SK-N-SH (cell line): ENCODE data around the gene CSNK2A1. TPM values are rescaled to one million over a fixed set of nuclear protein-coding genes. Genes with fewer than 3 reads are reported as not detected.

ENCODE experiments used
- CTCF ChIA-PET: fragments of 300-600, 350-600 bp; formaldehyde crosslinking; extraction: SDS; loops from one replicate; lab custom pipeline; 2021; lab: Yijun Ruan, JAX
- POLR2A ChIA-PET: fragments of 350-600 bp; sonication (Branson Sonifier 250); formaldehyde crosslinking; extraction: SDS; loops from one replicate; lab custom pipeline; 2020; ENCODE audit warnings: antibody characterized with exemption, inconsistent platforms; lab: Yijun Ruan, JAX
- DNase-seq: peaks from one replicate; pipeline ENCODE4 v3.0.0; 2012
- H2AFZ ChIP-seq: fragments of 200-600 bp; sonication (generic); 2 replicates; pipeline ENCODE4 v1.8.1; 2016; ENCODE audit warnings: antibody characterized with exemption, mild to moderate bottlenecking, low read depth
- H3F3A ChIP-seq: fragments of 200-600 bp; sonication (generic); replicated peaks from 2 replicates; pipeline ENCODE3; 2016; ENCODE audit warnings: antibody characterized with exemption, mild to moderate bottlenecking; ENCODE audit not compliant: insufficient read depth
- H3K27ac ChIP-seq, 2 experiments: fragments of 200-500 bp in 1 of 2; fragments of 200-600 bp in 1 of 2; sonication (Bioruptor generic) in 1 of 2; sonication (generic), shearing (Covaris generic) in 1 of 2; 2 replicates each; pipeline versions ENCODE4 v1.5.1 to v1.6.1; 2014 to 2016; ENCODE audit warnings: low read depth in 2 of 2, inconsistent platforms in 1 of 2, low read length in 1 of 2, mild to moderate bottlenecking in 1 of 2, mixed read lengths in 1 of 2
- H3K27me3 ChIP-seq: fragments of 200-600 bp; sonication (generic), shearing (Covaris generic); 2 replicates; pipeline ENCODE4 v1.6.1; 2016; ENCODE audit warnings: mixed run types; ENCODE audit not compliant: insufficient read depth
- H3K36me3 ChIP-seq, 2 experiments: fragments of 200-500 bp in 1 of 2; fragments of 200-600 bp in 1 of 2; sonication (Bioruptor generic) in 1 of 2; sonication (generic) in 1 of 2; replicated peaks in 1 of 2; 2 replicates each; pipeline versions ENCODE3 to v1.5.1; 2014 to 2016; ENCODE audit warnings: low read length in 1 of 2, mild to moderate bottlenecking in 1 of 2; ENCODE audit not compliant: insufficient read depth in 2 of 2, control insufficient read depth in 1 of 2
- H3K4me1 ChIP-seq, 2 experiments: fragments of 200-500 bp in 1 of 2; fragments of 200-600 bp in 1 of 2; sonication (Bioruptor generic) in 1 of 2; sonication (generic), shearing (Covaris generic) in 1 of 2; 2 replicates each; pipeline versions ENCODE4 v1.5.1 to v1.6.1; 2014 to 2016; ENCODE audit warnings: low read depth in 1 of 2, low read length in 1 of 2, mixed run types in 1 of 2; ENCODE audit not compliant: insufficient read depth in 2 of 2, control insufficient read depth in 1 of 2
- H3K4me2 ChIP-seq: fragments of 200-600 bp; sonication (generic), shearing (Covaris generic); 2 replicates; pipeline ENCODE4 v1.6.1; 2017; ENCODE audit warnings: mixed run types
- H3K4me3 ChIP-seq, 2 experiments: fragments of 200-500 bp in 1 of 2; fragments of 200-600 bp in 1 of 2; sonication (Bioruptor generic) in 1 of 2; sonication (generic), shearing (Covaris generic) in 1 of 2; 2 replicates each; pipeline versions ENCODE4 v1.5.1 to v1.8.1; 2014 to 2016; ENCODE audit warnings: low read depth in 2 of 2, inconsistent platforms in 1 of 2, low read length in 1 of 2, mild to moderate bottlenecking in 1 of 2, mixed read lengths in 1 of 2, moderate library complexity in 1 of 2
- H3K79me2 ChIP-seq: fragments of 200-600 bp; sonication (generic); 2 replicates; pipeline ENCODE4 v1.8.1; 2017; ENCODE audit warnings: mild to moderate bottlenecking; ENCODE audit not compliant: insufficient read depth
- H3K9ac ChIP-seq: fragments of 200-600 bp; sonication (generic); 2 replicates; pipeline ENCODE4 v1.6.1; 2017; ENCODE audit warnings: mixed run types
- H3K9me2 ChIP-seq: fragments of 200-600 bp; sonication (generic); 2 replicates; pipeline ENCODE4 v1.6.1; 2017; ENCODE audit warnings: mixed run types
- H3K9me3 ChIP-seq: fragments of 200-600 bp; sonication (generic); 2 replicates; pipeline ENCODE4 v1.6.1; 2017; ENCODE audit warnings: mixed run types, mild to moderate bottlenecking, moderate library complexity
- H4K20me1 ChIP-seq: fragments of 200-600 bp; sonication (generic); 2 replicates; pipeline ENCODE4 v1.6.1; 2017; ENCODE audit warnings: mild to moderate bottlenecking, mixed run types; ENCODE audit not compliant: insufficient read depth
- CHD2 ChIP-seq: fragments of 150-350 bp; IDR thresholded peaks from 2 replicates; pipeline ENCODE4 v1.6.1; 2018; ENCODE audit warnings: low read length; ENCODE audit not compliant: partially characterized antibody
- EP300 ChIP-seq, 2 experiments: IDR thresholded peaks; 2 replicates each; pipeline versions ENCODE4 v1.4.0 to v1.6.1; 2012; ENCODE audit warnings: borderline replicate concordance in 1 of 2, low read depth in 1 of 2, low read length in 1 of 2
- FOSL2 ChIP-seq: IDR thresholded peaks from 2 replicates; pipeline ENCODE4 v1.4.0; 2012; ENCODE audit warnings: low read depth, mild to moderate bottlenecking, moderate library complexity, borderline replicate concordance
- FOXM1 ChIP-seq: IDR thresholded peaks from 2 replicates; pipeline ENCODE4 v1.4.0; 2012; ENCODE audit warnings: low read depth, mild to moderate bottlenecking
- GABPA ChIP-seq: IDR thresholded peaks from 2 replicates; pipeline ENCODE4 v1.4.0; 2012; ENCODE audit warnings: low read depth, mild to moderate bottlenecking
- IRF3 ChIP-seq: fragments of 150-350 bp; IDR thresholded peaks from 2 replicates; pipeline ENCODE4 v1.6.1; 2016; ENCODE audit warnings: mild to moderate bottlenecking, low read depth, low read length
- MAX ChIP-seq: IDR thresholded peaks from 2 replicates; pipeline ENCODE4 v1.4.0; 2012; ENCODE audit warnings: low read depth
- NFIC ChIP-seq: IDR thresholded peaks from 2 replicates; pipeline ENCODE4 v1.4.0; 2012; ENCODE audit warnings: borderline replicate concordance
- NRF1 ChIP-seq: IDR thresholded peaks from 2 replicates; pipeline ENCODE4 v1.6.1; 2012; ENCODE audit warnings: low read depth, mild to moderate bottlenecking, low read length
- POLR2AphosphoS5 ChIP-seq: IDR thresholded peaks from 2 replicates; pipeline ENCODE4 v1.6.1; 2012; ENCODE audit warnings: low read depth, low read length
- RCOR1 ChIP-seq: fragments of 150-350 bp; IDR thresholded peaks from 2 replicates; pipeline ENCODE4 v1.6.1; 2017; ENCODE audit warnings: antibody characterized with exemption, low read length
- RFX5 ChIP-seq: IDR thresholded peaks from 2 replicates; pipeline ENCODE4 v1.6.1; 2012; ENCODE audit warnings: mild to moderate bottlenecking, improper control_type of control experiment, low read length
- RXRA ChIP-seq: IDR thresholded peaks from 2 replicates; pipeline ENCODE4 v1.4.0; 2012; ENCODE audit warnings: low read depth, mild to moderate bottlenecking, borderline replicate concordance
- TAF1 ChIP-seq: IDR thresholded peaks from 2 replicates; pipeline ENCODE4 v1.6.1; 2012; ENCODE audit warnings: low read depth, mild to moderate bottlenecking, low read length, moderate library complexity, borderline replicate concordance
- TCF12 ChIP-seq: IDR thresholded peaks from 2 replicates; pipeline ENCODE4 v1.4.0; 2012
- TEAD4 ChIP-seq: IDR thresholded peaks from 2 replicates; pipeline ENCODE4 v1.4.0; 2012; ENCODE audit warnings: mild to moderate bottlenecking, borderline replicate concordance; ENCODE audit not compliant: insufficient read depth
- USF1 ChIP-seq: IDR thresholded peaks from 2 replicates; pipeline ENCODE4 v1.4.0; 2012; ENCODE audit warnings: low read depth, borderline replicate concordance
- USF2 ChIP-seq: fragments of 150-350 bp; IDR thresholded peaks from 2 replicates; pipeline ENCODE4 v1.6.1; 2017; ENCODE audit warnings: antibody characterized with exemption, low read length, low read depth, borderline replicate concordance
- WGBS: methylation state at CpG from one replicate; pipeline ENCODE4 v1.1.6; 2017; ENCODE audit warnings: low lambda C conversion rate; 5-methylcytosine and 5-hydroxymethylcytosine counted together
- polyA plus RNA-seq, 3 experiments: library from polyadenylated mRNA; depleted of rRNA; stranded (reverse); fragments of >200 nt; gene quantifications; 2 replicates each; pipeline ENCODE4 v1.2.3, GENCODE V29; 2012

CSNK2A1 gene
- polyA plus RNA-seq, 1 of the 3 experiments (the other 2 are of a cell fraction): 61.9 TPM

- no peaks in the 10 kb centered on the region for H3K4me1 ChIP-seq
- TF ChIP-seq NFIC (no peak), NRF1 (no peak), MAX (no peak), IRF3 (no peak), FOSL2 (no peak), TAF1 (no peak), USF1 (no peak), TEAD4 (no peak), FOXM1 (no peak), USF2 (no peak), RXRA (no peak), EP300 (IDR thresholded peaks at IDR 0.05; ENCODE audit: borderline replicate concordance in 1 of 2, low read depth in 1 of 2, low read length in 1 of 2) (no peak), CHD2 (no peak), POLR2AphosphoS5 (no peak), RCOR1 (no peak), RFX5 (no peak)
- H3K4me3 ChIP-seq: no peak overlapping the region
- H3K27me3 ChIP-seq: no peaks in the 10 kb centered on the region
- WGBS: 96% methylated on average over 2 of the region's 2 CpGs
- no peaks in the 10 kb centered on the region for H3K9me2 ChIP-seq
- peaks cover 8% of the 10 kb centered on the region; the same call in 1 of the 2 replicates for H3K9me3 ChIP-seq
- 0 out of 2 replicates have a peak, but pooled peaks cover 9% of the 10 kb centered on the region for H4K20me1 ChIP-seq
- H3F3A ChIP-seq: peaks cover 12% of the 10 kb centered on the region
- H3K79me2 ChIP-seq: no peaks in the 10 kb centered on the region
- no peak overlapping the region for H3K27ac ChIP-seq
- peaks cover 10 to 26% of the 10 kb centered on the region in 2 experiments for H3K36me3 ChIP-seq
- H3K9ac ChIP-seq: no peak overlapping the region
- ChIA-PET CTCF (no interaction called here), POLR2A (no interaction called here)
- no peak overlapping the region for H3K4me2 ChIP-seq
- no peak for DNase-seq
- H2AFZ ChIP-seq: no peak overlapping the region
Measured at GRCh38 chr20:474581-474980, 69.0 kb downstream of the CSNK2A1 start.

- DNase-seq: no peak
- WGBS: 94% methylated on average over 1 of the region's 1 CpG
- 0 out of 2 replicates have a peak, but pooled peaks cover under 1% of the 10 kb centered on the region for H4K20me1 ChIP-seq
- H3K36me3 ChIP-seq: peaks cover 4 to 17% of the 10 kb centered on the region in 2 experiments
- H3K4me1 ChIP-seq: no peaks in the 10 kb centered on the region
- POLR2A ChIA-PET: no interaction called here
- TF ChIP-seq NRF1 (no peak), GABPA (no peak), CHD2 (no peak), TCF12 (no peak), POLR2AphosphoS5 (peak; percentile 35; the same call in 1 of the 2 replicates), RCOR1 (no peak)
- TF ChIP-seq, all 33 proteins: peak for 1
- Histone ChIP-seq H2AFZ (no peak overlapping the region), H3K9me2 (no peaks in the 10 kb centered on the region), H3K27me3 (no peaks in the 10 kb centered on the region), H3K4me2 (no peak overlapping the region), H3K4me3 (no peak overlapping the region), H3K9ac (no peak overlapping the region), H3K27ac (no peak overlapping the region), H3F3A (peaks cover 6% of the 10 kb centered on the region), H3K79me2 (no peaks in the 10 kb centered on the region), H3K9me3 (peaks cover 8% of the 10 kb centered on the region; the same call in 1 of the 2 replicates)
- CTCF ChIA-PET: interaction anchor here (0.7 to 1.3 kb wide), 6 partner anchors 9 to 118 kb away, joined by 3 to 4 read pairs (median 3); no protein-coding TSS in a partner anchor
Measured at GRCh38 chr20:472889-473292, 70.7 kb downstream of the CSNK2A1 start.
